ENCODE measurements around the gene PLCB1.
"Not testable (repeated sequence)": the region's sequence is repeated elsewhere in the genome, so short reads cannot be mapped to it uniquely, and the experiment has no call there.

Gene PLCB1

DNA sequence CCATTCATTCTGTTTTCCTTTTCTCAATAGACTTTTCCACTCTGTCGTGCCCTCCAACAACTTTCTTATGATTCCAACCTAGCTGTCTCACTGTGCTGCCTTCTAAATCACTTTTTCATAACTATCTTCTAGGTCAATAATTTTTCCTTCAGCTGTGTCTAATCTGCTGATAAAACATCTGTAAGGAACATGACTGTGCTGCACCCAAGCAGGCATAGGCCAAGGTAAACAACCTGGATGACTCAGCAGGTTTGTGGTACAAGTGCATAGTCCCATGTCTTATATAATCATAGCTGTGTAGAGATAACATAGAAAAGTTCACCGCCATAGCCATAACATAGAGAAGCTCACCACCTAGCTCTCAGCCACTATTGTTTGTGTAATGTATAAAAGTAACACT, 332.3 kb downstream of the PLCB1 start:
- H3K27ac ChIP-seq (ENCODE audit: low read depth, low read length), result no peak overlapping the region
- no peak overlapping the region for H3K4me3 ChIP-seq (ENCODE audit: low read depth, low read length)
- H2AFZ ChIP-seq (ENCODE audit: low read length, unreplicated experiment), result no peak overlapping the region
- H3K4me1 ChIP-seq (ENCODE audit: control insufficient read depth, insufficient read depth, low read length, unreplicated experiment), result peaks cover 3% of the 10 kb centered on the region
- no peaks in the 10 kb centered on the region for H3K79me2 ChIP-seq (ENCODE audit: control insufficient read depth, insufficient read depth, low read length, unreplicated experiment)
- H3K27me3 ChIP-seq (ENCODE audit: insufficient read depth, low read length), result no peaks in the 10 kb centered on the region
- H3K36me3 ChIP-seq (ENCODE audit: insufficient read depth, low read length), result 0 out of 2 replicates have a peak, but pooled peaks cover 9% of the 10 kb centered on the region

DNA sequence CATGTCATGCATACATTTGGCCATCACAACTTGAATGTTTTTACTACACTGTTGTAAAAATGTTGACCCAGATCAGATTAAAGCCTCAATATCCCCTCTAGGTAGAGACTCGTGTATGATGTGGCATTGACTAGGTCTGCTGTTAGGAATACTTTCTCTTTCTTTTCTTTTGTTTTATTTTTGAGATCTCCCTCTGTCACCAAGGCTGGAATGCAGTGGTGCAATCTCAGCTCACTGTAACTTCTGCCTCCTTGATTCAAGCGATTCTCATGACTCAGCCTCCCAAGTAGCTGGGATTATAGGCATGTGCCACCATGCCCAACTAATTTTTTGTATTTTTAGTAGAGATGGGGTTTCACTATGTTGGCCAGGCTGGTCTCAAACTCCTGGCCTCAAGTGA, 334.7 kb downstream of the PLCB1 start:
- H3K27me3 ChIP-seq (ENCODE audit: insufficient read depth, low read length); H3K79me2 ChIP-seq (ENCODE audit: control insufficient read depth, insufficient read depth, low read length, unreplicated experiment); H3K36me3 ChIP-seq (ENCODE audit: insufficient read depth, low read length); H2AFZ ChIP-seq (ENCODE audit: low read length, unreplicated experiment); H3K4me1 ChIP-seq (ENCODE audit: control insufficient read depth, insufficient read depth, low read length, unreplicated experiment): not testable (repeated sequence)
- Histone ChIP-seq H3K27ac (ENCODE audit: low read depth, low read length) (peak overlapping the region; percentile 57), H3K4me3 (ENCODE audit: low read depth, low read length) (peak overlapping the region; percentile 40; the same call in 1 of the 2 replicates)

DNA sequence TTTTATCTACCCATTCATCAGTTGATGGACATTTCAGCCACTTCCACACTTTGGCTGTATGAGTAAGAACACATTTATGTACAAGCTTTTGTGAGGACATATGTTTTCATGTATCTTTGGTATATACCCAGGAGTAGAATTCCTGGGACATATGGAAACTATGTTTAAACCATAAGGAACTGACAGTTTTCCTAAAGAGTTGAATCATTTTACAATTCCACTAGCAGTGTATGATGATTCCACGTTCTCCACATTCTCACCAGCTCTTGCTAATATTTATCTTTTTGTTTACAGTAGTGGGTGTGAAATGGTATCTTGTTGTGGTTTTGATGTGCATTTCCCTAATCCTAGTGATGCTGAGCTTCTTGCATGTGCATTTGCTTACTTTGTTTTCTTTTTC, 338.1 kb downstream of the PLCB1 start:
- Histone ChIP-seq H3K4me1 (ENCODE audit: control insufficient read depth, insufficient read depth, low read length, unreplicated experiment) (peaks cover 3% of the 10 kb centered on the region), H3K79me2 (ENCODE audit: control insufficient read depth, insufficient read depth, low read length, unreplicated experiment) (no peaks in the 10 kb centered on the region), H3K4me3 (ENCODE audit: low read depth, low read length) (no peak overlapping the region), H3K27me3 (ENCODE audit: insufficient read depth, low read length) (no peaks in the 10 kb centered on the region), H3K27ac (ENCODE audit: low read depth, low read length) (no peak overlapping the region), H2AFZ (ENCODE audit: low read length, unreplicated experiment) (no peak overlapping the region), H3K36me3 (ENCODE audit: insufficient read depth, low read length) (no peaks in the 10 kb centered on the region)

DNA sequence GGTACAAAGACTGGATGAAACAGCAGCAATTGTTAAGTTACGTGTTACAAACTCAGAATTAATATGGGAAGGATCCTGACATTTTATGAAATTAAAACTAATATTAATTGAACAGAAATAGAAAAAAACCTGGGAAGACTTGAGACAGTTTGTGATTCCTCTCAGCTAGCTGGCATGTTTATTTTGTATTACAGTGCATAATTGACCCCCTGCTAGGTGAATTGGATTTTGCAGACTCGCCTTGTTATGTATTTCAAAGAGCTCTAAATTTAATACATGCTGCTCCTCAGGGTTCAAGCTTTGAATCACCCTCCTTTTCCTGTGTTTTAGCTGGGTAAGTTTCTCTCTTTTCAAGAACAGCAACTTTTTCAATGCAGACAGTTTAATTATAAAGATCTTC, 339.4 kb downstream of the PLCB1 start:
- H3K27me3 ChIP-seq (ENCODE audit: insufficient read depth, low read length), result no peaks in the 10 kb centered on the region
- H3K27ac ChIP-seq (ENCODE audit: low read depth, low read length), result no peak overlapping the region
- no peak overlapping the region for H3K4me3 ChIP-seq (ENCODE audit: low read depth, low read length)
- H3K4me1 ChIP-seq (ENCODE audit: control insufficient read depth, insufficient read depth, low read length, unreplicated experiment), result peaks cover 3% of the 10 kb centered on the region
- no peaks in the 10 kb centered on the region for H3K36me3 ChIP-seq (ENCODE audit: insufficient read depth, low read length)
- H2AFZ ChIP-seq (ENCODE audit: low read length, unreplicated experiment), result no peak overlapping the region
- H3K79me2 ChIP-seq (ENCODE audit: control insufficient read depth, insufficient read depth, low read length, unreplicated experiment), result no peaks in the 10 kb centered on the region

DNA sequence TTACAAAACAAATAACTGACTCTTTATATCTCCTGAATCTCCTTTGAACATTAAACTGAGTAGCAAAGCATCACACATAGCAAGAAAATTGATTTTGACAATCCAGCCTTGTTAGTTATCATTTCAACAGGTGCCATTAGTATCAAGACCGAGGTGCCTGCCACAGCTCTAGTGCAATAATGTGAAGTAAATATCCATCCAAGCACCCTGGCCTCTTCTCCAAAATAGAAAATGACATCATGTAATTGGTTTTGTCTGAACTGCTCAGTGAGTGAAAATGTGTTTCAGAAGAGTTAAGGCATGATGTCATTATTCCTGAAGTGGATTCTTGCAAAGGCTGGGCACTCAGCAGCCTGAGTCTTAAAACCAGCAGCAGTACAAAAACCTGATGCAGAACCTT, 341.4 kb downstream of the PLCB1 start:
- H3K79me2 ChIP-seq (ENCODE audit: control insufficient read depth, insufficient read depth, low read length, unreplicated experiment), result no peaks in the 10 kb centered on the region
- H3K4me1 ChIP-seq (ENCODE audit: control insufficient read depth, insufficient read depth, low read length, unreplicated experiment), result no peaks in the 10 kb centered on the region
- no peaks in the 10 kb centered on the region for H3K36me3 ChIP-seq (ENCODE audit: insufficient read depth, low read length)
- H2AFZ ChIP-seq (ENCODE audit: low read length, unreplicated experiment), result no peak overlapping the region
- H3K4me3 ChIP-seq (ENCODE audit: low read depth, low read length), result no peak overlapping the region
- H3K27me3 ChIP-seq (ENCODE audit: insufficient read depth, low read length), result no peaks in the 10 kb centered on the region
- H3K27ac ChIP-seq (ENCODE audit: low read depth, low read length), result no peak overlapping the region

DNA sequence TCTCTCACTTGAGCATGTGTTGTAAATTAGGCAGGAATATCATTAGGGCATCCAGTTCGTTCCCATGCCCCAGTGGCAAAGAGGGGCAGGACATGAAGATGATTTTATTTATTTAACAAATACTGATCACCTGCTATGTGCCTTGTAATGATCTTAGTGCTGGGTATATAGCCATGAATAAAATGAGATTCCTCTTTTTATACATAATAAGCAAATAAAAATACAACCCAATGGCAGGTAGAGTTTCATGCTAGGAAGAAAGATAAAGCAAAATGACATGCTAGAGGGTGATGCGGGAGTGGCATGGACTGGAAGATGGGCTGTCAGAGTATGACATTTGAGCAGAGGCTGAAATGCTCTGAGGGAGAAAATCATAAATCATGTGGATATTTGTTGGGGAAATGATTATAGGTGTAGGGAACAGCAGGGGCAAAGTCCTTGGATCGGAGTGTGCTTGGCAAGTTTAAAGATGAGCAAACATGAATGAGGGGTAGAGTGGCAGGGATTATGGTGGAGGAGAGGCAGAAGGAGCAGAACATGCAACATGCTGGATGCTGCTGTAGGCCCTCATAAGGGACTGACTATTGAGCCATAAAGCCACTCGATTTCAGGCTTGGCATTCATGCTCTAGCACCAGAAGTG, 342.1 kb downstream of the PLCB1 start:
- H3K27me3 ChIP-seq (ENCODE audit: insufficient read depth, low read length), result no peaks in the 10 kb centered on the region
- no peak overlapping the region for H3K27ac ChIP-seq (ENCODE audit: low read depth, low read length)
- no peaks in the 10 kb centered on the region for H3K4me1 ChIP-seq (ENCODE audit: control insufficient read depth, insufficient read depth, low read length, unreplicated experiment)
- no peak overlapping the region for H2AFZ ChIP-seq (ENCODE audit: low read length, unreplicated experiment)
- no peak overlapping the region for H3K4me3 ChIP-seq (ENCODE audit: low read depth, low read length)
- no peaks in the 10 kb centered on the region for H3K79me2 ChIP-seq (ENCODE audit: control insufficient read depth, insufficient read depth, low read length, unreplicated experiment)
- no peaks in the 10 kb centered on the region for H3K36me3 ChIP-seq (ENCODE audit: insufficient read depth, low read length)

DNA sequence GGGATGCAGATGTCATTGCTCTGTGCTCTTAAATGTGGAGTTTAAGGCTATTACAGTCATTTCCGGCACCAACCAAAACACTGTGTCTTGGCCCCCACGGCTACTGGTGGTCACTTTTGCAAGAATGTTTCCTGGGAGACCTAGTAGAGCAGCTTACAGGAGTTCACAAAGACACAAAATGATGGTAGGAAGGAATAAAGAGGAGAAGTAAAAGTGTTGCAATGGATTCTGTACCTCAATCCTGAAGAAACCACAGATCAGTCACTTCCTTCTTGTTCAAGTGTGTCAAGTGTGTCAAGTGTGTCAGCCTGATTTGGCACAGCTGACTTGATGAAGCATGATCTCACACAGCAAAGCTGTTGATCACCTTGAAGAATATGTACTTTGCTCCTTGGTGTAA, 344.0 kb downstream of the PLCB1 start:
- Histone ChIP-seq H3K4me1 (ENCODE audit: control insufficient read depth, insufficient read depth, low read length, unreplicated experiment) (no peaks in the 10 kb centered on the region), H3K27me3 (ENCODE audit: insufficient read depth, low read length) (no peaks in the 10 kb centered on the region), H3K36me3 (ENCODE audit: insufficient read depth, low read length) (no peaks in the 10 kb centered on the region), H3K79me2 (ENCODE audit: control insufficient read depth, insufficient read depth, low read length, unreplicated experiment) (no peaks in the 10 kb centered on the region), H2AFZ (ENCODE audit: low read length, unreplicated experiment) (no peak overlapping the region), H3K4me3 (ENCODE audit: low read depth, low read length) (no peak overlapping the region), H3K27ac (ENCODE audit: low read depth, low read length) (no peak overlapping the region)

DNA sequence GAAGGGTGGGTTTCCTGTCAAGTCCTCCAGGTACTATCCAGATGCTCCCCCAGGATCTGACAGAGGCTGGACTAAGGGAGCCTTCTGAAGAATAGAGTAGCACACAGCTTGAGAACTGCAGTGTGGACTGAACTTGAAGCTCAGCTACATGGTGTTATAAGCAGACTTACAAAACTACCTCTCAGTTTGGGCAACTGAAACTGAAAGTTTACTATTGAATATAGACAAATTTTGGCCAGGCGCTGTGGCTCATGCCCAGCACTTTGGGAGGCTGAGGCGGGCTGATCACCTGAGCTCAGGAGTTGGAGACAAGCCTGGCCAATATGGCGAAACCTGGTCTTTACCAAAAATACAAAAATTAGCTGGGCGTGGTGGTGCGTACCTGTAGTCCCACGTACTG, 348.5 kb downstream of the PLCB1 start:
- Histone ChIP-seq H2AFZ (ENCODE audit: low read length, unreplicated experiment) (no peak overlapping the region), H3K36me3 (ENCODE audit: insufficient read depth, low read length) (no peaks in the 10 kb centered on the region), H3K4me3 (ENCODE audit: low read depth, low read length) (no peak overlapping the region), H3K27me3 (ENCODE audit: insufficient read depth, low read length) (no peaks in the 10 kb centered on the region), H3K79me2 (ENCODE audit: control insufficient read depth, insufficient read depth, low read length, unreplicated experiment) (no peaks in the 10 kb centered on the region), H3K27ac (ENCODE audit: low read depth, low read length) (no peak overlapping the region), H3K4me1 (ENCODE audit: control insufficient read depth, insufficient read depth, low read length, unreplicated experiment) (no peaks in the 10 kb centered on the region)

DNA sequence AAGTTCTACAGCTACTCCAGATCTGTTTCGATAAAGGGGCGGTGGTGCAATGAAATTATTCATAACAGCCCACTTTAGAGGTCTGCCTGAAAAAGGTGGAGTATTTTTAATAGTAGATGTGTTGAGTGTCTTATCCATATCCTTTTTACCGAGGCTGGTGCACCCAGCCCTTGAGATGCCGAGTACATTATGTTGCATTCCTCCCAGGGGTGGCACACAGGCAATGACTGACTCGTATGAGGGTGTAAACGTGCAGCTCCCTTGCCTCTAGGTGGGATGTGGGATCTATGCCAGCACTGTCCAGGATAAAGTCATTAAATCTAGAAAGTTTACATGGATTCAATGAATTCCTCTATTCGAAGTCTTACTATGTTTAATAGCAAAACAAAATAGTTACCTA, 355.6 kb downstream of the PLCB1 start:
- H3K79me2 ChIP-seq (ENCODE audit: control insufficient read depth, insufficient read depth, low read length, unreplicated experiment), result no peaks in the 10 kb centered on the region
- H2AFZ ChIP-seq (ENCODE audit: low read length, unreplicated experiment), result no peak overlapping the region
- no peaks in the 10 kb centered on the region for H3K4me1 ChIP-seq (ENCODE audit: control insufficient read depth, insufficient read depth, low read length, unreplicated experiment)
- H3K27me3 ChIP-seq (ENCODE audit: insufficient read depth, low read length), result no peaks in the 10 kb centered on the region
- no peak overlapping the region for H3K4me3 ChIP-seq (ENCODE audit: low read depth, low read length)
- no peaks in the 10 kb centered on the region for H3K36me3 ChIP-seq (ENCODE audit: insufficient read depth, low read length)
- H3K27ac ChIP-seq (ENCODE audit: low read depth, low read length), result no peak overlapping the region

DNA sequence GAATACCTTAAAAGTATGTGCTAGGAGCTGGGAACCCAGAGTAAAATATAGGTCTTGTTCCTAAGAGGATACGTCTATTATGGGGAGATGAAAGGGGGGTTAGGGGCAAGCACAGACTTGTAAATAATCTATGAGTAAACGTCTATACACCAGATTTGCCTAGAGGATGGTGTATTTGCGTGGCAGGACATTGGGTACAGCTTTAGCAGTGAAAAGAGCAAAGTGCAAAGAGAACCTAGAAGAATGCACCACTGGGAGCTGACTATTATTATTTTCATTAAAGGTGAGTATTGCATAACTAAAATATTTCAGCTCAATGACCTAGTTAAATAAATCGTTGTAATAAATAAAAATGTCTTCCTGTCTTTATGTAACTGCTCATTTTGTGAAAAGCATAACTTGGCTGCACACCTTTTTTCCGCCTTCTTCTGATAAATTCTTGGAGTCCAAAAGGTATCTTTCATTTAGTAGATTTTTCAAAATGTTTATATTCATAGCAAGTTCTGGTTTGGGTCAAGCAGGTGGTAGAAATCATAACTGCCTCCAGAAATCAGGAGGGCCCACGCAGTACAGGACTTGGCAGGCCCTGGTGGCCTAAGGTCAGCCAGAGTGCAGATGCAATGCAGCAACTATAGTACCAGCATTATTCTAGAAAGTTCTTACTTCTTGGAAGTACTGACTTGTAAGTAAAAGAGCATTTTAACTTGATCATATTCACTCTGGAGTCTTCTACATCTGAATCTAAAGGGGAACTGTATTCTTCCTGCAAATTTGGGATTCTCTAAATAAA, 357.2 kb downstream of the PLCB1 start:
- Histone ChIP-seq H3K36me3 (ENCODE audit: insufficient read depth, low read length) (no peaks in the 10 kb centered on the region), H3K4me3 (ENCODE audit: low read depth, low read length) (no peak overlapping the region), H3K4me1 (ENCODE audit: control insufficient read depth, insufficient read depth, low read length, unreplicated experiment) (no peaks in the 10 kb centered on the region), H2AFZ (ENCODE audit: low read length, unreplicated experiment) (no peak overlapping the region), H3K27ac (ENCODE audit: low read depth, low read length) (no peak overlapping the region), H3K27me3 (ENCODE audit: insufficient read depth, low read length) (no peaks in the 10 kb centered on the region), H3K79me2 (ENCODE audit: control insufficient read depth, insufficient read depth, low read length, unreplicated experiment) (no peaks in the 10 kb centered on the region)

Measured in ACC112 (cell line).